Kidney capillary endothelial cell (primary cell): ENCODE measurements around the gene AKAP6.
"Not testable (repeated sequence)": the region's sequence is repeated elsewhere in the genome, so short reads cannot be mapped to it uniquely, and the experiment has no call there.

Source experiments
- DNase-seq: peaks from one replicate; pipeline ENCODE4 v3.0.0-alpha.2; 2018; ENCODE audit warnings: low spot score

AKAP6 gene

DNA sequence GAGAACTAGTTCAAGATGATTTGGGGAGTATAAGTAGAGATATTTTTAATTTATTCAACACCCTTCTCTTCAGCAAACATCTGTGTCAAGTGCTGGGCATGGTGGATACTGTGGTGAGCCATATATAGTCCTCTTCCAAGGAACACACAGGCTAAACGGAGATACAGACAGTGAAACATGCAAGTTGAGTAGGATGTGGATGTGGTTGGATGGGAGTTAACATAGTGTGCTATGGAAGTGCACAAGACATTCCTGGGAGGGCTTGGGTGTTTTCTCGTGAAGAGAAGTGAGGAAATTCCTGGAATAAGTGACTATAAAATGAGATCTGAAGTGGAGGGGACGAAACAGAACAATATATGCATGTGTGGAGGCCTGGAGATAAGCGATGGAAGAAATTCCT, 428.5 kb downstream of the AKAP6 start:
- DNase-seq, result no peak

DNA sequence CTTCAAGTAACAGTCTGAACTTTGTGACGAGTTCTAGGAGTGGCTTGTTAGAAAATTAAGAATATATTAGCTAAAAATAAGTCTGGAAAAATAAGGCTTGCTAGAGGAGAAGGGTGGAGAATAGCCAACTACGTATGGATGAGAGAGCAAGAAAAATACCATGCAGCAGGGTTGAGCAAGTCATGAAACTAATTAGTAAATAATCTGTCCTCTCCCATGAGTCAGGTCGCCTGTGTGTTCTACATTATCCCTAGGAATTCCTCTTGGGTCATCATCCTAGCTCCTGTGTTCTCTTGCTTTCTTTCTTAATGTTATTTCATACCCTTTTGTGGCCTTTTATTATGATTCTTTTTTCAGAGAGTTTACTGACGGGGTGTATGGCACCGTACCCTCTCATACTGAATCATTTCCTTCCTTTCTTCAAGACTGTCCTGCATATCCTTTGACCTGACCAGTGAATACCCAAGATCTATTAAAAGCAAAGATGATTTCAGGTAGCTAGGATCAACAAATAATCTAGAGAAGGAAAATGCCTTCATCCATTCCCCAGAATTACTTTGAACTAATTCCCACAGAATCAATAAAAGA, 432.4 kb downstream of the AKAP6 start:
- peak; percentile 50 for DNase-seq

DNA sequence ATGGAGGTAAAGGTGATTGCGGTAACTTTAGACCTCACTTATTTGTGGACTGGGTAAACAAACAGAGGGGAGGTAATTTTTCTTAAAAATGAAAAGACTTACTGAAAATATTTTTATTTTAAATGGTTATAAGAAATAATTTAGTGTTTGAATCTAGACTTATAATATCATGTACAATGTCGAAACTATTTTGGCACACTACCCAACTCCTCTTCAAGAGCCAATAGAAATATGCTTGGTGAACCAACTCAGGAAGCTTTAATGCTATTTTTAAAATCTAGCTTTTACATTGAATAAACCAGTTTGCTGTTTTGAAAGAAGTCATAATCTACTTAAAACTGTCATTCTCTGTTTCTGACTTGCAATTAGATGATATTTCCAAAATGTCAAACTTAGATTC, 433.8 kb downstream of the AKAP6 start:
- DNase-seq, result no peak

DNA sequence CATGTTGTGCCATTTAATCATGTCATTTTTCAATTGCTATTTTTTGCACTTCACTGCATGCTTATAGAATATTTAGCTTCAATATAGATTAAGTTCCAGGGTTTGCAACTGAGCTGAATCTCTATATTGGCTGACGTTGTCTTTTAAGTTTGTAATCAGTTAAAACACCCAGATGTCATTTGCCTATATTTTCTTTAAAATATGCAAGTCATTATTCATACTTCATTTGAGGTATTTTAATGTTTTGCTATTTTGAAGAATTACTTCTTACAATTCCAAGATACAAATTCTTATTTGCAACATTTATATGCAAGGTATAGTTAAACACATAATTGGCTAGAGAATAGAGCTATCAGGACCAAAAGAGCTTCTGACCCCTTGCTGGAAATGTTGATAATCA, 434.6 kb downstream of the AKAP6 start:
- no peak for DNase-seq

DNA sequence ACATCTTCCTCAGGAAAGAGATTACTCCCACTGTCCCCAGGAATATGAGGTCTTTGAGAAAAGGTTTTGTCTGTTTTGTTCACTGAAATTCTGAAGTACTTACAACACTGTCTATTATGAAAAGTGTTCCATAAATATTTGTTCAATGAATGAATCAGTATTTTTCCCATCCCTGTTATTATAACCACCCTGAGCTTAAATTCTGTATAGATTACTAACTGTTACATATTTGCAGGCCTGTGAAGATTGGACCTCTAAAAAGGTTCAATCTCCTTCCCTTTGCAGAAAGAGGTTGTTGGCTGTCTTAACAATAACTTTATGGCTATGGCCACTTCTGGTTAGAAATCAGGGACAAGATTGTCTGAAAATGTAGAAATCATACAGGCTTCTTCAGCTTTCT, 435.0 kb downstream of the AKAP6 start:
- no peak for DNase-seq

DNA sequence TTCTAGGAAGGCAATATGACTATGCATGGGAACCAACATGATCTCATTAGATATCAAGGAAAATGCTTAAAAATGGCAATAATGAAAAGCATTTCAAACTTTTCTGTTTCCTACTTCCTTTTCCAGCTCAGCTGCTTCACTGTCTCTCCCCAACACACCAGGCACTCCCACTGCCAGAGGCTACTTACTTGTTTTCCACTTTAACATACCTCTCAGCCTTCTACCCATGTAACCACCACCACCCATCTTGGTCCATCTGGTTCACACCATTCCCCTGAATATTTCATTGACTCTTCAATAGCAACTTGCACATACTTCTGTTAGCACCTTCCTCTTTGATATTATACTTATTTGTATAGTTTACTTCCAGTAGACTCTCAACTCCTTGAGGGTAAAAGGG, 441.3 kb downstream of the AKAP6 start:
- no peak for DNase-seq

DNA sequence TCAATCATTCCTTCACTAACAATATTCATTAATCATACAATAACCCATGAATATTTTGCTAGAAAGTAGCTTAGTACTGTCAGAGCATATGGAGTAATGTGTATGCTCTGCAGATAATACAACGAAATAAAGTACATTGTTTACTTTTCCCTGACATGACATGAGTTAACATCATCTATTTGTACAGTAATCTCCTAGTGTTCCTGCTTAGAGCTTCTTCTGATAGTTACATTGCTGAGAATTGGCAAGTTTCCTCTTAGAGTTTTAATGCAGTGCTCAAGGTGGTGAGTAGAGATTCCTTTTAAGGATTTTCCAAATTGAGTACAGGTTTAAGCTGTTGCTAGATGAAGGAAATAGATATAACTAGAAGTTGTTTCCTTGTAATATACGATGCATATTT, 445.1 kb downstream of the AKAP6 start:
- no peak for DNase-seq

DNA sequence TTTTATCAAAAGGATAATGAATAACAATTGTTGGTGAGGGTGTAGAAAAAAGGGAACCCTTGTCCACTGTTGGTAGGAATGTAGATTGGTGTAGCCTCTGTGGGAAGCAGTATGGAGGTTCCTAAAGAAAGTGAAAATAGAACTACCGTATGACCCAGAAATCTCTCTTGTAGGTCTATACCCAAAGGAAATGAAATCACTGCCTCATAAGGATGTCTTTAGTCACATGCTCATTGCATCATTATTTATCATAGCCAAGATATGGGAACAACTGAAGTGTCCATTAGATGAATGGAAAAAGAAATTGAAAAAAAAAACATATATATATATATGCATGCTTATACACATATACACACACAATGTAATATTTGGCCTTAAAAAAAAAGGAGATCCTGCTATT, 450.7 kb downstream of the AKAP6 start:
- peak; percentile 16 for DNase-seq

DNA sequence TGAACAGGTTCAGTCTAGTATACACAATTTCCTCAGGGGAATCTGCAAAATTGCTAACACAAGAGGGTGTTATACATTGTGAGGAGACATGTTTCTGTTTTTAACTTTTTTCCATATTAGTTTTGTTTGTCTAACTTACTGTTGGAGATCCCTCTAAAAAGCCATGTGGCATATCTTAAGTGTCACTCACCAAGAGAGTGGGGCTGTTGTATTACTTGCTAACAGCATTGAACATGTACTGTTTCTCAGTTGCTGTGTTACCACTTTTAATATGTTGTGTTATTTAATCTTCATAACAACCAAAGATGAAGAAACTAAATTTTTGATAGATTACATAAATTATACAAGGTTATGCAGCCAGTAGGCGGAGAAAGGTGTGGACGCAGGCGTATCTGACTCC, 455.3 kb downstream of the AKAP6 start:
- DNase-seq, result no peak

DNA sequence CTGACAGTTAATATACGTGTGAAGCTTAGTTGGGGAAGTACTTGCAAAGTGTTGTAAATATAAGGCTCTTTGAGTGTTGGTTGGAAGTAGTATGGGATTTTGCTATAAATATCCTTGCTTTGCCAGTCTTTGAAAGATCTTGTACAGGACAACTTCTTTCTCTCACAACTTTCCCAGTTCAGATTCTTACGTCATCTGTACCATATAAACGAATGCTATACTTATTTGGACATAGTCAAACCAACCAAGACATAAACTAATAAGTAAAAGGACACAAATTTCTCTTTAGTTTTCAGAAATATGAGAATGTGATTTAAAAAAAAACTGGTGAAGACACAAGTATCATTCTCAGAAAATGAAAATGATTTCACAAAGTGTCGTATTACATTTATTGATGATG, 456.5 kb downstream of the AKAP6 start:
- no peak for DNase-seq

DNA sequence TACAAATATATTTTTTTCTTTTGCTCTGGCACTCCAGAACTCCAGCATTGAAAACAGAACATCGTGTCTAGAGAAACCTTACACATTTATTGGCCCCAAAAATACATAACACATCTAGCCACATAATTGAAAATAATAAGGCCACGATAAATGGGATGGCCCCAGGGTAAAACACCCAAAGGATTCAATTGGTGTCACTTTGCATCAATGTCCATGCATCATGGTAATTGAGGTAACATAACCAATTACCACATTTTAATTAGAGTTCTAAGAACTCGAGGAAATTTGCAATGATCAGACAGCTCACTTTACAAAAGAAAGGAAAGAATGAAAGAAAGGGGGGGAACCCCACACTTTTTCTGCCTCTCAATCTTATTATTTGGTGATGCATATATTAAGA, 457.8 kb downstream of the AKAP6 start:
- no peak for DNase-seq

DNA sequence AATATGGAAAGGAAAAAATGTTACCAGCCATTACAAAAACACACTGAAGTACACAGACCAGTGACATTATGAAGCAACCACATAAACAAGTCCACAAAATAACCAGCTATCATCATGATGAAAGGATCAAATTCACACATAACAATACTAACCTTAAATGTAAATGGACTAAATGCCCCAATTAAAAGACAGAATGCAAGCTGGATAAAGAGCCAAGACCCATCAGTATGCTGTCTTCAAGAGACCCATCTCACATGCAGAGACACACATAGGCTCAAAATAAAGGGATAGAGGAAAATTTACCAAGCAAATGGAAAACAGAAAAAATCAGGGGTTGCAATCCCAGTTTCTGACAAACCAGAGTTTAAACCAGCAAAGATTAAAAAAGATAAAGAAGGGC, 463.9 kb downstream of the AKAP6 start:
- not testable (repeated sequence) for DNase-seq

DNA sequence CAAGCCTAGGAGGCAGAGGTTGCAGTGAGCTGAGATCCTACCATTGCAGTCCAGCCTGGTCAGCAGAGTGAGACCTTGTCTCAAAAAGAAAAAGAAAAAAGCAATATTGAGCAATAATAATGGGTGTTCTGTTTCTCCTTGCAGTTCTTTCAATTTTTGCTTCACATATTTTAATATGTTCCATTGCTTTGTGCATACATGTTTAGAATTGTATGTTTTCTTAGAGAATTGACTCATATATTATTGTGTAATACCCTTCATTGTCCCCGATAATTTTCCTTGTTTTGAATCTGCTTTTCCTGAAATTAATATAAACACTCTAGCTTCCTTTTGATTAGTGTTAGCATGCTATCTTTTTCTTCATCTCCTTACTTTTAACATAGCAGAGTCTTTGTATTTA, 471.2 kb downstream of the AKAP6 start:
- DNase-seq, result no peak

DNA sequence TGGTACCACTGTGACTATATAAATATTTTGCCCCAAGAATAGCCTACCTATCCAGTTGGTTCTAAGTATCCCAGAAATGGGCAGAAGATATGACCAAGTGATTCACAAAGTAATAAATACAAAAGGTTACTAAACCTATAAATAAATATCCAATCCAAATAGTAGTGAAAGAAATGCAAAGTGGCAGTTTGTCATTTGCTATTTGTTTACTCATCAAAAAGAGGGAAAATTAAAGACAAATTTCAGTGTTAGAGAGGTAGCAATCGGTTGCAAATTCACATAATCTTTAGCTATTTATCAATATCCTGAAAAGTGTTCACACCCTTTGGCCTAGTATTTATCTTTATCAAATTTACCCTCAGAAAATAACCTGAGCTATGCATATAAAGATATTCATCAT, 473.2 kb downstream of the AKAP6 start:
- no peak for DNase-seq

DNA sequence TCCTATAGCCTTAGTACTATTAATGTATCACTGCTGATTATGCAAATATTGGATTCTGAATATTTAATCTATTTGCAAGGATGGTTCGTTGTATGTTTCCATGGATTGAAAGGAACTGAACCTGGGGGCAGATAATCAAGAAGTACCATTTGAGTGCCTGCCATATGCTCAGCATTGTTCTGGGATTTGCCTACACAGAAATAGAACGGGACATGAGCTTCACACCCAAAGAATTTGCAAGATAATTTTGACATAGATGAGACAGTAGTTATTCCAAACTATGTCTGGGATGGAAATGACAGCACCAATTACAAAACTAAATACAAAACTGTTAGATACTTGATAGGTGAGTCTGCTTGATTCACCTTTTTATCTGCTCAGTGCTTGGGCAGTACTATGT, 476.9 kb downstream of the AKAP6 start:
- no peak for DNase-seq

DNA sequence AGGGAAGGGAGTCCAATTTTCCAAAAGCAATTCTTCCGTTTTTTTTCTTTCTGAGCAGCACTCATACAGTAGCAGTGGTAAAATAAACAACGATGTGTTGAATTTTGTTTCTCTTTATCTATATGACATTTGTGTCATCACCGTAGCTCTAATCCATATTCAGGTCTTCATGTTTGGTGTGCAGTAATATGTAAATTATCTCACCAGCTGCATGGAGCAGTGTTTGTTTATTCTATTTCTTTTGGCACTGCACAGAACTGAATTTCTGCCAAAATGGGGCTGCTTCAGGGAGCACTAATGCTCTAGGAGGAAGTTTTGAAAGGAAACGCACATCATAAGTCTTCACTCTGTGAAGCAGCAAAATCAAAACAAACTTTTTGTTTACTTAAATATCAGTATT, 479.5 kb downstream of the AKAP6 start:
- DNase-seq, result no peak

DNA sequence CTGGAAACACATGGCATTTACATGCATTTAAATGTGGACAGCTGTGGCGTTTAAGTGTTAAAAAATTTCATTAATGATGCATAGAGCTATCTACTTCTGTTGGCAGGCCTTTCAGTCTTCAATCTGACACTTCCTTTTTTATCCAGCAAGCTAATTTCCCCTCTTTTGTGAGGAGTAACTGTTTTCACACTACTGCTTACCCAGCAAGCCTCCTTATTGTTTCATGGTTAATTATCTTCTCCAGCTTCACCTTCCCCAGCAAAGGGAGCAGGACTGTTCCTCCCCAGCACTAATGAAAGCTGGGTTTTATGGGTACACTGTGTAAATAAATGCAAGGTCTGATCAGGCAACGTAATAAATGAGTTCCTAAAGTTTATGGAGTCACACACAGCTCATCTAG, 480.2 kb downstream of the AKAP6 start:
- no peak for DNase-seq

DNA sequence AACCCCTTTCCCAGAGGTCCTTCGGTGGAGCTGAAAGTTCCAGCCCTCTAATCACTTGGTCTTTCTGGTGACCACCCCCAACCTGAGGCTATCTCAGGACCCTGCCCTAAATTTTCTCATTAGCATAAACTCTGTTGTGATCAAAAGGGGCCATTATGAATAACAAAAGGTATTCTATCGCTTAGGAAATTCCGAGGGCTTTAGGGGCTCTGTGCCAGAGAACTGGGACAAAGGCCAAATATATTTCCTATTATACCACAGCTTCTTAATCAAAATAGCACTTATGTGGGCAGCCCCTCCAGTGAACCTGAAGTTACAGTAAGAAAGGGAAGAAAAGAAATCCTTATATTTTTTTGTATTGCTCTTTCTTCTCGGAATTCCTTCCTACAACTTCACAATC, 484.3 kb downstream of the AKAP6 start:
- DNase-seq, result no peak

DNA sequence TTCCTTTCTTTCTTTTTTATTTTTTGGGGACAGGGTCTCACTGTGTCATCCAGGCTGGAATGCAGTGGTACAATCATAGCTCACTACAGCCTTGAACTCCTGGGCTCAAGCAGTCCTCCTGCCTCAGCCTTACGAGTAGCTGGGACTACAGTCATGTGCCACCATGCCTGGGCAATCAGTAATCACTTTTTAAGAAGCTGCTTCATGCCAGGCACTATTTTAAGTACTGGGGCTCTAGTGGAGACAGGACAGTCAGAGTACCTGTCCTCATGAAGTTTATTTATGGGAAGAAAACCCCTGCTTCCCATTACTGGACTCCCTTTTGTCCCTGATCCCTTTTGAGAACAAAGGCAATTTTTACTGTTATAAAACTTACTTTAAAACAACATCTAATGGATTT, 485.6 kb downstream of the AKAP6 start:
- DNase-seq, result no peak

DNA sequence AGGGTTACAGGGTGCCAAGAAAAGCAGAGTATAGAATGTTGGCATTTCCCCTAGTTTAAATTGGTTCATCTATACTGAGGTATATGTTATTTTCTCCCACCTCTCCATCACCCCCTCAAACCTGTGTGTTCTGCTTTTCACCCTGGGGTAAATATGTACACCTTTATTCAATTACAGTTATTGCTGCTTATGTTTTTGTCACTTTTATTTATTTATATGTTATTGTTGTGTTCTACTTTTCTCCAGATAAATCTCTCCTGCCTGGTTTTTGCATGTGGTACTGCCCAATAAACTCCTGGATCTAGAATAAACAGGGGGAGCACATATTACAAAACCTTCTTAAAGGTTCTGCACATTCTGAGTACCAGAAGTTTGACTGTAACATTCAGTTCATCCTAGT, 487.5 kb downstream of the AKAP6 start:
- no peak for DNase-seq

DNA sequence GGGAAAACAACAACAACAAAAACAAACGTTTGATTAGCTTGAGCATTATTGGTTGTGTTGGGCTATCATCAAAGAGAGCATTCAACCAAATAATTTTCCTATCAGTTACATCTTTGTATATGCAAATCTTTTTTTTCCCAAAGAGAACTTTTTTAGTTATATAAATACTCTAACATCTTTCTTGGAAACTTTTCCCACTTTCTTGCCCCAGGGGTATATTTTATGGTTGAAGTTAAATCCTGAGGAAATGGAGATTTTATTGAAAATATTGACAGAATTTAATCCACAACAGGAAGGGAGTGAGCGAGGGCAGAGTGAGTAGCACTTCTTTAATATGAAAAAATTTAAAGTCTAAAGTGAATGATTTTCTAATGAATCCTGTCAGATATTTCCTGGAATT, 488.7 kb downstream of the AKAP6 start:
- DNase-seq, result no peak

DNA sequence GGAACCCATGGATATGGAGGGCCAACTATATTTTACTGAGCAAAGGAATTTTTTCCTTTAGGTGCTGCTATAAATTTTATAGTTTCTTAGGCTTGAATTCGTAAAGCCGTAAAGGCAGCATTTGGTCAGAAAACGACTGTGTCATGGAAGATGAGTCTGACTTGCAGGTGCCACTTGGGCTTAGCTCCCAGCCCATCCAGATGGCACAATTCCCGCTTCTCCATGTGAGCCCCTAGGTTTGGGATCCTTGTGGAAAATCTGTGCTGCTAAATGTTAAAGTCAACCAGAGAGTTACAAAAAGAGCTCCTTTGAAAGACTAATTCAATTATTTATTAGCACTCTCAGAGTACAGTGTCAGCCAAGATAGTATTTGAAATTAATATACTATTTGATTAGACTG, 489.5 kb downstream of the AKAP6 start:
- no peak for DNase-seq

DNA sequence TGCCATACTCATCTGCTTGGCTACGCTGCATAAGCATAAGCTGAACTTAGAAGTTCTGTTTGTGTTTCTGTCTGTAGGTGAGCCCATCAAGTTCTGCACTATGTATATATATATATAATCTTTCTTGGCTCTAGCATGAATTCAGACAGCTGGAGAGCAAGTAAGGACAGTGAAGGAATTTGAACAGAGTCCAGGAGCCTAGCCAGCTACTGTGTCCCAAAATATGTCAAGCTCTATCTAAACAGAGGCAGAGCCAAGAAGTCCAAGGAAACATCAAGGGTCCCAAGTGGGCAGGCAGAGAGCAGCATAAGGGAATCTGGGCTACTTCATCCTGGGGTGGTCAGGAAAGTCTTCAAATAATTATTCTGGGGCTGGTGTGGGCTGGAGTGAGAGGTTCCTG, 491.1 kb downstream of the AKAP6 start:
- no peak for DNase-seq

DNA sequence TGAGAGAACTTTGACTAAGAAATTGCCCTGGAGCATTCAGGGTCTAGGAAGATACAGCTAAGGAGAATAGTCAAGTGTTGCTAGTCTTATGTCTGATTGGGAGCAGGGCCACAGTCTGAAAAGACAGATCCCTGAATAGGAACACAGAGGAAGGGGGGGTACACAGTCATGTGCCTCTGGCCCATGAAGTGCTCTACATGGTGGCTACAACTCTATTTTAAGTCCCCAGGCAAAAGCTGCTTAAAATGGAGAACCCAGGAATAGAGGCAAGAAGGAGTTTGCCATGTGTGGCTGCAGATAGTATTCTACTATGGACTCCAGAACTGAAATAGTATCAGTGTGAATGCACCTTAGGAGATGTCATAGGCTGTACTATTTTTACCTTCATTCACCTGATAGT, 491.6 kb downstream of the AKAP6 start:
- no peak for DNase-seq
